GM13977 (cell line): ENCODE measurements around the gene SLC18A3.

Experiments used
- DNase-seq: peaks from one replicate; pipeline ENCODE4 v3.0.0; 2012; ENCODE audit warnings: low spot score
- in situ Hi-C: fragments of 300-500 bp; cut with MboI; formaldehyde crosslinking; loops from one replicate; pipeline ENCODE4 v1.12.0; 2022; ENCODE audit warnings: low sequenced_read_pairs, low pct_unique_long_range_greater_than_20kb, mixed read lengths, inconsistent platforms; ENCODE audit not compliant: unreplicated experiment
- TF ChIP-seq, protein P1 (sequence below): IDR thresholded peaks from 2 replicates; pipeline ENCODE4 v1.5.1; 2012; ENCODE audit warnings: mild to moderate bottlenecking, control low read depth; ENCODE audit not compliant: insufficient read depth; ENCODE audit errors: extremely low read depth, missing control alignments

The SLC18A3 gene

GRCh38 chr10:49619613-49620012 lies 9.5 kb downstream of the SLC18A3 start:
- TF ChIP-seq, protein P1, sequence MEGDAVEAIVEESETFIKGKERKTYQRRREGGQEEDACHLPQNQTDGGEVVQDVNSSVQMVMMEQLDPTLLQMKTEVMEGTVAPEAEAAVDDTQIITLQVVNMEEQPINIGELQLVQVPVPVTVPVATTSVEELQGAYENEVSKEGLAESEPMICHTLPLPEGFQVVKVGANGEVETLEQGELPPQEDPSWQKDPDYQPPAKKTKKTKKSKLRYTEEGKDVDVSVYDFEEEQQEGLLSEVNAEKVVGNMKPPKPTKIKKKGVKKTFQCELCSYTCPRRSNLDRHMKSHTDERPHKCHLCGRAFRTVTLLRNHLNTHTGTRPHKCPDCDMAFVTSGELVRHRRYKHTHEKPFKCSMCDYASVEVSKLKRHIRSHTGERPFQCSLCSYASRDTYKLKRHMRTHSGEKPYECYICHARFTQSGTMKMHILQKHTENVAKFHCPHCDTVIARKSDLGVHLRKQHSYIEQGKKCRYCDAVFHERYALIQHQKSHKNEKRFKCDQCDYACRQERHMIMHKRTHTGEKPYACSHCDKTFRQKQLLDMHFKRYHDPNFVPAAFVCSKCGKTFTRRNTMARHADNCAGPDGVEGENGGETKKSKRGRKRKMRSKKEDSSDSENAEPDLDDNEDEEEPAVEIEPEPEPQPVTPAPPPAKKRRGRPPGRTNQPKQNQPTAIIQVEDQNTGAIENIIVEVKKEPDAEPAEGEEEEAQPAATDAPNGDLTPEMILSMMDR: no peak
- no peak for DNase-seq
- in situ Hi-C loops: no loop called here

- DNase-seq: no peak
- TF ChIP-seq, protein P1: no peak
- in situ Hi-C loops: no loop called here
Observed at GRCh38 chr10:49620286-49620810, 10.2 kb downstream of the SLC18A3 start.

DNA sequence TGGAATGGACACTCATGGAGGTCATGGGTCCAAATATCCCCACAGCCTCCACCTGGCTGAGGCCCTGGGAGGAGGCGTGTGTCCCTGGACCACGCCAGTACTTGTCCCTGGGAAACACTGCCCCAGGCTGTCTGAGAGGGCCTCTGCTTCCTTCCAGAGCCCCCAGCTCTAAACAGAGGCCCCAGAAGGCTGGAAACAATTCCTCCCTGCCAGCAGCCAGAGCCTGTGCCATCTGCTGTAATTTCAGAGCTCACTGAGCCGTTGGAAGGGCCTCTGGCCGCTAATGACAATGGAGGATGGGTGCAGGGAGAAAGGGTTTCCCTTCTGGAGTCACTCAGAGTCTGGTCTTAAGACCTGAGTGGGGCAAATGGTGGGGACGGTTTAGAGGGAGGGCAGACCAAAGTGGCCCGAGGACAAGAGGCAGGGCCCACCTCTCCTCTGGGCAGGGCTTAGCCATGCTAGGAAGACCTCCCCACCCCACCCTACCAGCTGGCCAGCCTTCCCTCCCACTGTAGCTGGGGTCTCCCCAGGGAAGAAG lies 10.8 kb downstream of the SLC18A3 start:
- TF ChIP-seq, protein P1: no peak
- in situ Hi-C loops: no loop called here
- no peak for DNase-seq

DNA sequence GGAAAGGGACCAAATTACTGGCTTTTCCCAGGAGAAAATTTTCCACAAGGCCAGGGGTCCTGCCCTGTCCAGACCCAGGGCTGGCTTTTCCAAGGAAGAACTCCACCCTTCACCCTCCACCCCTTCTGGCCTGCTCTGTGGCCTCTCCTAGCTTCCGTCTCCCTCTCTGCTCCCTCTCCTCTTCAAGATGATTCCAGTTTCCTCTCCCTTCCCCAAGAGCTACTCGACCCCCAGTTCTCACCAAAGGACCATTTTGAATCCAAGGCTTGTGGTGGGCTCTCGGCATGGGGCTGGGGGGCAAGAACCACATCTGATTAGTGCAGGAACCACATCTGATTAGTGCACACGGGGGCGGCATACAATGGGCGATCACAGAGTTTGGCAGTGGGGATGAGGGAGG lies 11.5 kb downstream of the SLC18A3 start:
- TF ChIP-seq, protein P1: no peak
- DNase-seq: no peak
- in situ Hi-C loops: no loop called here

DNA sequence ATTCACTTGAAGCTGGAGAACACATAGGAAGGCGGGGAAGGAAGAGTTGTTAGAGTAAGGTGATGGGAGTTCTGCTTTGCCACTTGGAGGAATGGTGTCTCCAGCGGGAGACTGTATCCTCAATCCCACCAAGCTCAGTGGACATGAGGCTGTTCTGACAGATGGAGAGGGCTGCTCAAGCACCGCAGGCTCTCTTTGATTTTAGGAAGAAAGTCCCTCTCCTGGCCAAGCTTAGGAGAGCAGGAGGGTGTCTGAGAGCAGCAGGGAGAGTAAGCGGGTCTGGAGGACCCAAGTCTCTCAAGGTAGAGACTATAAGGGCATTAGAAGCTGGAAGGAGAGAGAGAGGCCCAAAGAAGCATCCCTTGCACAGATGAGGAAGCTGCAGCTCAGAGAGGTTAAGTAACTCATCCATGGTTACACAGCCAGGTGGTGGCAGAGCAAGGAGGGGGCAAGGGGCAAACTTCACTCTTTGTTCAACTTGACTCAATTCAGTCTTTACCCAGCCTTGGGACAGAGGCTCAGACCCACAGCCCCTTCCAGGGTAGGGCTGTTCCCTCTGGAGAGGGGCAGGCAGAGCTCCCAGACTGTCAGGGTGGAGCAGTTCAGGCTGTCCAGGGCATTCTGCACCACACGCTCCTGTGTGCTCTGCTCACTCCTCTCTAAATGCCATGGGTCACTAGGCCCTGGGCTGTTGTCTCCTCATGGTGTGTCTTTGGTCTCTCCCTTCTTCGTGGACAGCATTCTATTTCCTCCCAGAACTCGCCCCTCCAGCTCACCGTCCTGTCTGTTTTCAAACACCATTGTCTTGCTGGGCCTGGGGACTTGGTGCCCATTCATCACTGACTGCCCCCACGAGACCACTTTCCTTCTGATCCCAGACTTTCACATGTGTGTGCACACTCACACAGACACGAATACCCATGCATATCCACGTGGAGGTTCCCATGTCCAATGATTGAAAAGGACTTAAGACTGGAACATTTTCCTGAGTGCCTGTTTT lies 12.6 kb downstream of the SLC18A3 start:
- TF ChIP-seq, protein P1: no peak
- DNase-seq: no peak
- in situ Hi-C loops: no loop called here

DNA sequence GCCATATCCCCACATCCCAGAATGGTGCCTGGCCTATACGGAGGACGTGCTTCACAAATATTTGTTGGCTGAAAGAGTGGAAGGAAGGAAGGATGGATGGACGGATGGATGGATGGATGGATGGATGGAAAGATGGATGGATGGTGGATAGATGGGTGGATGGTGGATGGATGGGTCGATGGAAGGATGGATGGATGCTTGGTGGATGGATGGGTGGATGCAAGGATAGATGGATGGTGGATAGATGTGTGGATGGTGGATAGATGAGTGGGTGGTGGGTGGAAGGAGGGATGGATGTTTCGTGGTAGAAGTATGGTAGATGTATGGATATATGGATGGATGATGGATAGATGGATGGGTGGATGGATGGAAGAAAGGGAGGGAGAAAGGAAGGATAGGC lies 14.5 kb downstream of the SLC18A3 start:
- in situ Hi-C loops: no loop called here
- TF ChIP-seq, protein P1: no peak
- no peak for DNase-seq
